ENCODE measurements around the gene RND2.
A peak's percentile ranks its signal among the peaks of the same experiment; 100 is the strongest.
"Not testable (repeated sequence)": the region's sequence is repeated elsewhere in the genome, so short reads cannot be mapped to it uniquely, and the experiment has no call there.

The RND2 gene, protein sequence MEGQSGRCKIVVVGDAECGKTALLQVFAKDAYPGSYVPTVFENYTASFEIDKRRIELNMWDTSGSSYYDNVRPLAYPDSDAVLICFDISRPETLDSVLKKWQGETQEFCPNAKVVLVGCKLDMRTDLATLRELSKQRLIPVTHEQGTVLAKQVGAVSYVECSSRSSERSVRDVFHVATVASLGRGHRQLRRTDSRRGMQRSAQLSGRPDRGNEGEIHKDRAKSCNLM

GRCh38 chr17:43024407-43025289, at the start of gene RND2:
RND2 (plus strand) TSS chr17:43025231; CDS start chr17:43025348, 117 bp downstream.
- H3K4me3 ChIP-seq (ENCODE audit: low read length in 2 of 2) = peak within 1 kb of the TSS; percentile 64 to 80
- H3K4me1 ChIP-seq (ENCODE audit: control insufficient read depth in 2 of 2, insufficient read depth in 2 of 2, low read length in 2 of 2) = peaks cover 11 to 15% of the 10 kb centered on the region in 2 donors
- H3K27ac ChIP-seq (ENCODE audit: low read depth in 2 of 2, low read length in 2 of 2) = peak within 1 kb of the TSS; percentile 39 to 65
- H3K27me3 ChIP-seq (ENCODE audit: control insufficient read depth in 2 of 2, insufficient read depth in 2 of 2, low read length in 2 of 2) = peaks cover 0 to 2% of the 10 kb centered on the region in 2 donors
- H3K9ac ChIP-seq (ENCODE audit: low read depth in 1 of 2, low read length in 2 of 2) = peak within 1 kb of the TSS; percentile 65 to 66
- no peaks in the 10 kb centered on the region for H3K9me3 ChIP-seq (ENCODE audit: control insufficient read depth in 2 of 2, low read length in 2 of 2)
- H3K36me3 ChIP-seq (ENCODE audit: control insufficient read depth in 2 of 2, insufficient read depth in 2 of 2, low read length in 2 of 2) = no peaks in the 10 kb centered on the region

DNA sequence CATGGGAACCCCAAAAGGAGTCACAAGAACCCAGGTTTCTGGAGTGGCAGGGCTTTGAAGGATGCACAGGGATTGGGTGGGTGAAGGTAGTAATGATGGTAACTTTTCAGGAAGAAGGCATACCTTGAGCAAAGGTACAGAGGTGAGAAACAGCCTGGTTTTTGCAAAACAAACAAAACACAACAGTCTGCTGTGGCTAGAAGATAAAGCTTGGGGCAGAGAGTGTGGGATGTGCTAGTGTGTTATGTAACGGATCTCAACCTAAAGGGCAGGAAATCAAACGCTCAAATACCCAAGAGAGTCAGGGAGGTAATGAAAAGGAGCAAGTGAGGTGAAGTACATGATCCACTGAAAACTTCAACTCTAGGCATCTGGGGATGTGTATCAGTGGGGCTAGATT, 49.8 kb upstream of the RND2 start:
- no peak overlapping the region for H3K4me3 ChIP-seq (ENCODE audit: low read length in 2 of 2)
- H3K9ac ChIP-seq (ENCODE audit: low read depth in 1 of 2, low read length in 2 of 2) = no peak overlapping the region
- no peaks in the 10 kb centered on the region for H3K9me3 ChIP-seq (ENCODE audit: control insufficient read depth in 2 of 2, low read length in 2 of 2)
- H3K36me3 ChIP-seq (ENCODE audit: control insufficient read depth in 2 of 2, insufficient read depth in 2 of 2, low read length in 2 of 2) = no peaks in the 10 kb centered on the region
- H3K27ac ChIP-seq (ENCODE audit: low read depth in 2 of 2, low read length in 2 of 2) = no peak overlapping the region
- H3K27me3 ChIP-seq (ENCODE audit: control insufficient read depth in 2 of 2, insufficient read depth in 2 of 2, low read length in 2 of 2) = no peaks in the 10 kb centered on the region
- peaks cover 13% of the 10 kb centered on the region in 2 donors for H3K4me1 ChIP-seq (ENCODE audit: control insufficient read depth in 2 of 2, insufficient read depth in 2 of 2, low read length in 2 of 2)

DNA sequence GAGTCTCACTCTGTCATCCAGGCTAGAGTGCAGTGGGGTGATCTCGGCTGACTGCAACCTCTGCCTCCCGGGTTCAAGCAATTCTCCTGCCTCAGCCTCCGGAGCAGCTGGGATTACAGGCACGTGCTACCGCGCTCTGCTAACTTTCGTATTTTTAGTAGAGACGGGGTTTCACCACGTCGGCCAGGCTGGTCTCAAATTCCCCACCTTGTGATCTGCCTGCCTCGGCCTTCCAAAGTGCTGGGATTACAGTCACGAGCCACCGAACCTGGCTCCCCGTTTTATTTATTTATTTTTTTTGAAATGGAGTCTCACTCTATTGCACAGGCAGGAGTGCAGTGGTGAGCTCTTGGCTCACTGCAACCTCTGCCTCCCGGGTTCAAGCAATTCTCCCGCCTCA, 49.3 kb upstream of the RND2 start:
- not testable (repeated sequence) for H3K9me3 ChIP-seq (ENCODE audit: control insufficient read depth in 2 of 2, low read length in 2 of 2); H3K27ac ChIP-seq (ENCODE audit: low read depth in 2 of 2, low read length in 2 of 2); H3K4me3 ChIP-seq (ENCODE audit: low read length in 2 of 2); H3K36me3 ChIP-seq (ENCODE audit: control insufficient read depth in 2 of 2, insufficient read depth in 2 of 2, low read length in 2 of 2); H3K27me3 ChIP-seq (ENCODE audit: control insufficient read depth in 2 of 2, insufficient read depth in 2 of 2, low read length in 2 of 2); H3K9ac ChIP-seq (ENCODE audit: low read depth in 1 of 2, low read length in 2 of 2)
- peaks cover 13% of the 10 kb centered on the region in 2 donors for H3K4me1 ChIP-seq (ENCODE audit: control insufficient read depth in 2 of 2, insufficient read depth in 2 of 2, low read length in 2 of 2)

- Histone ChIP-seq H3K9ac (ENCODE audit: low read depth in 1 of 2, low read length in 2 of 2) (peak within 1 kb of the TSS; percentile 82 to 89), H3K36me3 (ENCODE audit: control insufficient read depth in 2 of 2, insufficient read depth in 2 of 2, low read length in 2 of 2) (peaks cover 0 to 5% of the 10 kb centered on the region in 2 donors), H3K27ac (ENCODE audit: low read depth in 2 of 2, low read length in 2 of 2) (peak within 1 kb of the TSS; percentile 89 to 90), H3K27me3 (ENCODE audit: control insufficient read depth in 2 of 2, insufficient read depth in 2 of 2, low read length in 2 of 2) (no peaks in the 10 kb centered on the region), H3K4me1 (ENCODE audit: control insufficient read depth in 2 of 2, insufficient read depth in 2 of 2, low read length in 2 of 2) (peaks cover 26 to 27% of the 10 kb centered on the region in 2 donors), H3K9me3 (ENCODE audit: control insufficient read depth in 2 of 2, low read length in 2 of 2) (no peaks in the 10 kb centered on the region), H3K4me3 (ENCODE audit: low read length in 2 of 2) (peak within 1 kb of the TSS; percentile 93 to 94)
Measured at GRCh38 chr17:42979511-42980273, 45.3 kb upstream of the RND2 start, which contains the start of gene PTGES3L. PTGES3L (minus strand) TSS chr17:42980080; CDS start chr17:42980053, 27 bp downstream.

- Histone ChIP-seq H3K27ac (ENCODE audit: low read depth in 2 of 2, low read length in 2 of 2) (peak within 1 kb of the TSS; percentile 89 to 90), H3K36me3 (ENCODE audit: control insufficient read depth in 2 of 2, insufficient read depth in 2 of 2, low read length in 2 of 2) (peaks cover 0 to 8% of the 10 kb centered on the region in 2 donors), H3K4me3 (ENCODE audit: low read length in 2 of 2) (peak within 1 kb of the TSS; percentile 93 to 94)
Measured at GRCh38 chr17:42980274-42980765, 44.7 kb upstream of the RND2 start, which contains the start of gene RUNDC1. RUNDC1 (plus strand) TSS chr17:42980565; CDS start chr17:42980577, 12 bp downstream.

DNA sequence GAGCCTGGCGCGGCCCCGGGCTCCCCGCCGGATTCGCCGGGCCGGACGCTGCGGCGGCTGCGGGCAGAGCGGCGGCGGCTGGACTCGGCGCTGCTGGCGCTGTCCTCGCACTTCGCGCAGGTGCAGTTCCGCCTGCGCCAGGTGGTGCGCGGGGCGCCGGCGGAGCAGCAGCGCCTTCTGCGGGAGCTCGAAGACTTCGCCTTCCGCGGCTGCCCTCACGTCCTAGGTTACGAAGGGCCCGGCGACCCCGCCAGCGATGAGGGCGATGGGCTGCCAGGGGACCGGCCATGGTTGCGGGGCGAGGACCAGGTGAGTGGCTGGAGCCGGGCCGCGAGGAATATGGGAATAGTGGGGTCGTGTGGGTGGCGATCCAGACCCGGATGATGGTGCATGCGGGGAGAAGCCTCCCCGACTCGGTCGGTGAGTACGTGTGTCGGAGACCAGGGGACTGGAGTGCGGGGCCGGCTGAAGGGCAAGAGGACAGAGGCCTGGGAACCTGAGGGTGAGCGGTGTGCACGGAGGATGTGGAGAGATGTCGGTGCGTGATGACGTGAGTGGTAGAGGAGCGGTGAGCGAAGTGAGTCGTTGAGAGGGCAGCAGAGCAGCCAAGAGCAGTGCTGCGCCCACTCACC, 44.1 kb upstream of the RND2 start:
- H3K9me3 ChIP-seq (ENCODE audit: control insufficient read depth in 2 of 2, low read length in 2 of 2) = no peaks in the 10 kb centered on the region
- peak overlapping the region; percentile 89 to 90 for H3K27ac ChIP-seq (ENCODE audit: low read depth in 2 of 2, low read length in 2 of 2)
- peaks cover 26 to 27% of the 10 kb centered on the region in 2 donors for H3K4me1 ChIP-seq (ENCODE audit: control insufficient read depth in 2 of 2, insufficient read depth in 2 of 2, low read length in 2 of 2)
- peak overlapping the region; percentile 93 to 94 for H3K4me3 ChIP-seq (ENCODE audit: low read length in 2 of 2)
- no peaks in the 10 kb centered on the region for H3K27me3 ChIP-seq (ENCODE audit: control insufficient read depth in 2 of 2, insufficient read depth in 2 of 2, low read length in 2 of 2)
- H3K9ac ChIP-seq (ENCODE audit: low read depth in 1 of 2, low read length in 2 of 2) = peak overlapping the region; percentile 82 to 89
- H3K36me3 ChIP-seq (ENCODE audit: control insufficient read depth in 2 of 2, insufficient read depth in 2 of 2, low read length in 2 of 2) = peaks cover under 1 to 11% of the 10 kb centered on the region in 2 donors

More at GRCh38 chr17:42980274-42980765, 44.7 kb upstream of the RND2 start, which contains the start of gene RUNDC1:
- Histone ChIP-seq H3K9ac (ENCODE audit: low read depth in 1 of 2, low read length in 2 of 2) (peak within 1 kb of the TSS; percentile 82 to 89), H3K9me3 (ENCODE audit: control insufficient read depth in 2 of 2, low read length in 2 of 2) (no peaks in the 10 kb centered on the region), H3K4me1 (ENCODE audit: control insufficient read depth in 2 of 2, insufficient read depth in 2 of 2, low read length in 2 of 2) (peaks cover 26 to 27% of the 10 kb centered on the region in 2 donors), H3K27me3 (ENCODE audit: control insufficient read depth in 2 of 2, insufficient read depth in 2 of 2, low read length in 2 of 2) (no peaks in the 10 kb centered on the region)

- H3K4me3 ChIP-seq (ENCODE audit: low read length in 2 of 2) = peak overlapping the region in 1 of 2 donors; percentile 94
- H3K27me3 ChIP-seq (ENCODE audit: control insufficient read depth in 2 of 2, insufficient read depth in 2 of 2, low read length in 2 of 2) = no peaks in the 10 kb centered on the region
- peaks cover 26 to 27% of the 10 kb centered on the region in 2 donors for H3K4me1 ChIP-seq (ENCODE audit: control insufficient read depth in 2 of 2, insufficient read depth in 2 of 2, low read length in 2 of 2)
- peaks cover 5 to 19% of the 10 kb centered on the region in 2 donors for H3K36me3 ChIP-seq (ENCODE audit: control insufficient read depth in 2 of 2, insufficient read depth in 2 of 2, low read length in 2 of 2)
- H3K9me3 ChIP-seq (ENCODE audit: control insufficient read depth in 2 of 2, low read length in 2 of 2) = no peaks in the 10 kb centered on the region
- H3K27ac ChIP-seq (ENCODE audit: low read depth in 2 of 2, low read length in 2 of 2) = no peak overlapping the region
- no peak overlapping the region for H3K9ac ChIP-seq (ENCODE audit: low read depth in 1 of 2, low read length in 2 of 2)
Measured at GRCh38 chr17:42982266-42982665, 42.8 kb upstream of the RND2 start.

DNA sequence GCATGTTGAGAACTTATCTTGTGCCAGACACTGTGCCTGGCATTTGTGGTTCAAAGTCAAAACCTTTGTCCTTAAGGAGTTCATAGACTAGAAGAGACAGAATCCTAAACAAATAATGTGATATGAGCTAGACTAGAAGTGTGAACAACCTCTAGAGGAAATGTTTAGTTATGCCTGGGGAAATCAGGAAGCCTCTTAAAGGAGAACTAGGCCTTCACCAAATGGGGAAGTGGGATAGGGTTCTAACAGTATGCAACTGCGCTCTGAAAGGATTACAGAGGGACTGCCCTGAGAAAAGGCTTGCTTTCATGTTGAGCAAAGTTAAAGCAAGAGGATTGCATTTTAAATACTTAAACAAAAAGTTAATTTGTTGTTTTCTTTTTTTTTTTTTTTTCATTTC, 39.8 kb upstream of the RND2 start:
- Histone ChIP-seq H3K36me3 (ENCODE audit: control insufficient read depth in 2 of 2, insufficient read depth in 2 of 2, low read length in 2 of 2) (peaks cover 28 to 41% of the 10 kb centered on the region in 2 donors), H3K27ac (ENCODE audit: low read depth in 2 of 2, low read length in 2 of 2) (peak overlapping the region in 1 of 2 donors; percentile 16), H3K4me3 (ENCODE audit: low read length in 2 of 2) (no peak overlapping the region)

GRCh38 chr17:42989141-42989540, 35.9 kb upstream of the RND2 start:
- H3K4me3 ChIP-seq (ENCODE audit: low read length in 2 of 2) = no peak overlapping the region
- no peaks in the 10 kb centered on the region for H3K27me3 ChIP-seq (ENCODE audit: control insufficient read depth in 2 of 2, insufficient read depth in 2 of 2, low read length in 2 of 2)
- H3K9ac ChIP-seq (ENCODE audit: low read depth in 1 of 2, low read length in 2 of 2) = no peak overlapping the region
- no peaks in the 10 kb centered on the region for H3K9me3 ChIP-seq (ENCODE audit: control insufficient read depth in 2 of 2, low read length in 2 of 2)
- peaks cover 54 to 66% of the 10 kb centered on the region in 2 donors for H3K36me3 ChIP-seq (ENCODE audit: control insufficient read depth in 2 of 2, insufficient read depth in 2 of 2, low read length in 2 of 2)
- no peak overlapping the region for H3K27ac ChIP-seq (ENCODE audit: low read depth in 2 of 2, low read length in 2 of 2)
- H3K4me1 ChIP-seq (ENCODE audit: control insufficient read depth in 2 of 2, insufficient read depth in 2 of 2, low read length in 2 of 2) = no peaks in the 10 kb centered on the region

More for the DNA sequence above, 39.8 kb upstream of the RND2 start:
- H3K4me1 ChIP-seq (ENCODE audit: control insufficient read depth in 2 of 2, insufficient read depth in 2 of 2, low read length in 2 of 2) = peaks cover 13 to 14% of the 10 kb centered on the region in 2 donors
- H3K9me3 ChIP-seq (ENCODE audit: control insufficient read depth in 2 of 2, low read length in 2 of 2) = no peaks in the 10 kb centered on the region
- H3K27me3 ChIP-seq (ENCODE audit: control insufficient read depth in 2 of 2, insufficient read depth in 2 of 2, low read length in 2 of 2) = no peaks in the 10 kb centered on the region
- peak overlapping the region in 1 of 2 donors; percentile 14 for H3K9ac ChIP-seq (ENCODE audit: low read depth in 1 of 2, low read length in 2 of 2)

All from mucosa of rectum (tissue), 2 donors.